Mesenteric fat pad (tissue), 1 donor: ENCODE data around the gene RAB22A. TPM values are rescaled to one million over a fixed set of nuclear protein-coding genes. Genes with fewer than 3 reads are reported as not detected.

Experiments
- DNase-seq: peaks from one replicate; pipeline ENCODE4 v3.0.0-alpha.2; 2020; ENCODE audit warnings: low spot score
- total RNA-seq: library from RNA; stranded (reverse); fragmentation: NEBNext Ultra II Directional; extraction: Animal tissue kit (Norgen Biotek cat#: 25700); gene quantifications from one replicate; pipeline ENCODE4 v1.2.1, GENCODE V29; 2021
- donor health status: DM: yes; HTN: yes; CAD: no.

Gene RAB22A
- total RNA-seq, 1 donor from 2014 or later = 22.2 TPM

DNA sequence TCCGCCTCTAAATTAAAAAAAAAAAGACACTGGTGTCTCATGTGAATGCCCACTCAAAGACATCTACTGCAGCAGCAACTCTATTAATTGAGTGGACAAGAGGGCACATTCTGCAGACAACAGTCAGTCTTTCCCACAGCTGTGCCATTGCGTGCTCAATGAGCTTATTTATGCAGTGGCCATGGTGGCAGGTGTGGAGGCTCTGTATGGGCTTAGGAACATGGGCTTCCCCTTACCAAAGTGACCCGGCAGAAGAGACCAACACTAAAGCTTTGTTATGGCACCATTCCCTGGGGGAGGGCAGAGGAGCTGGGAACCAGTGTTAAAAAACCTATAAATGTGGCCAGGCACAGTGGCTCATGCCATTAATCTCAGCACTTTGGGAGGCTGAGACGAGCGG is 75.3 kb downstream of the RAB22A start:
- DNase-seq = no peak

DNA sequence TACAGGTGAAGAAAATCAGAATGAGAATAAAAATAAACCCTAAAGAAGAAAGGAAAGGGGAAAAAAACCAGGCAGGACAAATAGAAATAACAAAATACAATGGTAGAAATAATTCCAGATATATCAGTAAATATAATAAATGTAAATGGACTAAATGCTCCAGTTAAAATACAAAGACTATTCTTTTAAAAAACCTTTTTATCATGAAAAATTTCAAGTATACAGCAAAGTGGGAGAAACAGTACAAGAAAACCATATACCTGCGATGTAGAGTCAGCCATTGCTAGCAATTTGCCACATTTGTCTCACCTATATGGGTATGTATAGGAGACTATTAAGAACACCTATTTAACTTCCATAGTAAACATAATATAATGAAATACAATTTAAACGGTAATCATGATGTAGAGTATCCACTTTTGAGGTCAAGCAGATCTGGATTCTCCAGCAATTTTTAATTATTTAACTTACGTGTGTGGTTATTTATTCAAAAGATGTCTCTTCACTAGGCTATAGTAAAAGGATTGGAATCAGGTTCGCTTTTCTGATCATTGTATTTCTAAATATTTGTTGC is 78.6 kb downstream of the RAB22A start:
- DNase-seq = no peak

GRCh38 chr20:58388882-58389323 is 79.4 kb downstream of the RAB22A start, which contains the start of gene VAPB:
Gene VAPB (plus strand): TSS chr20:58389229. CDS start chr20:58389460, 231 bp downstream.
- DNase-seq = peak; percentile 99

- DNase-seq = peak; percentile 90
Observed at GRCh38 chr20:58389324-58389967, 79.9 kb downstream of the RAB22A start.

DNA sequence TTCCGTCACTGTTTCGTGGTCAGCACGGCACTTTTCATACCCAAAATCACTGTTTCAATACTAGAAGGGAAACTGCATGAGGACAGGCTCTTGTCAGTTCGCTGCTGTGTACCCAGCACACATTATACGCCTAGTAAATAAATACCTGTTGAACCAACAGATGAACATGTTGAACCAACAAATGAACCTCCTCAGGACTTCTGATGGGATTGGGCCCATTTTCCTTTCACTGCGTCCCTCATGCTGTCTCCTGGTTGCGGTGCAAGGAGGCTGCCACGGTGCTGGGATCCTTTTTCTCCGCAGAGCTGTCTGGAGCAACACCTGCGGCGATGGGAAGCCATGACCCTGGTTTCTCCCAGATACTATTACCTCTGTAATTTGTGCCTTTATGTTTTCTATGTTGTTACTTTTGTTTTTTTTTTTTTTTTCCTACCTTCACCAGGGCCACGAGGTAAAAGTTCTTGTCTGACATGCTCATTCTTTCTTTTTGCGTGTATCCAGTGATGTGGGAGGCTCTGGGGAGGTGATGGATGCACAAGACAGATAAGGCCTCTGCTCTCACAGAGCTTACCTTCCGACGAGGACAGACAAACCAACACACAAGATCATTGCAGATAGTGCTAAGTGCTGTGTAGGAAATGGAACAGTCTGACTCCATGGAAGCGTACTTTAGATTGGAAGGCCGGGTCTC is 80.6 kb downstream of the RAB22A start:
- no peak for DNase-seq

DNA sequence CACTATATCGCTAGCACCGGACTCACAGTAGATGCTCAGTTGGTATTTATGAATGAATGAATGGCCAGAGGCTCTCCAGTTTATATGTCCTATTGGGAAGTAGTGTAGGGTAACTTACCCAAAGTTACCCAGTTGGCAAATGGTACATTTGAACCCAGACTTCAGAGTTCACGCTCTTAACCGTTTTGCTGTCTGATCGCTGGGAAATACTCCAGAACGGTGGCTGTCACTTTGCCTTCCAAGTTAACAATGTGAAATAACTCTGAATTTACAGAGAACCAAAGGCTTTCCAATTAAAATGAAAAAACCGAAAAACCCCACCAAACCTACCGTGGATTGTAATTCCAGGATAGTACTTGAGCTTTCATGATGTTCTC is 81.1 kb downstream of the RAB22A start:
- DNase-seq = no peak

DNA sequence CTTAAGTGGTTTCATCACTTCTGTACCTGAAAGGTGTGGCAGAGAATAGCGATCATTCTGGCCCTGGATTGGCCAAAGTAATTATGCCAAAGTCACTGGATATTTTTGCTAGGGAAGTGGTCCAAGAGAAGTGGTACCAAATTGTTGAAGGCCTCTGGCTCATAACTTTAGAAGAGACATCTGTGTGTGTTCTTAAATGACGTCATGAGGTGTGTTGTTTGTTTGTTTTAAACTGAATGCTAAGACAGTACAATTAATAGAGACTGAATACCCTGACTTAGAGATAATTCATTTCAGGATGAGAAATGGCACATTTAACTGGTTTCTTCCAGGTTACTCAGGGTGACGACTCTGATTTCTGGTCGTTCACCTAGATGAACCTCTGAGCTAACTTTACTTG is 82.8 kb downstream of the RAB22A start:
- DNase-seq = no peak

DNA sequence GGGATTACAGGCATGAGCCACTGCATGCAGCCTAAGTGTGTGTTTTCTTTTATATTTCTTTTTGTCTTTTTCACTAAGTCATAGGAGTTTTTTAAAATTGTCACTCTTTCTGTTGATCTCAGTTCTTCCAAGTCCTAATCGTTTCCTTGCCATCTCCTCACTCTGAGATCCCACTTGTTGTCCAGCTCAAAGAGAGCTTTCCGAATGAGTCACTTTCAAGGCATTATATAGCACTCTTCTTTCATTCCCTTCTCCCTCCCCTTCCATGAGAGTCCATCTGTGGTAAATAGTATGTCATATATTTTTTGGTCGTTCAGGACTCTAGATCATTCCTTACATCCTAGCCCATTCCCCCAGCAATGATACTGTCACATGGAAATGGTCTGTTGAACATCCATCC is 83.8 kb downstream of the RAB22A start:
- DNase-seq = no peak

- no peak for DNase-seq
Observed at GRCh38 chr20:58394801-58395200, 85.3 kb downstream of the RAB22A start.

GRCh38 chr20:58395604-58396003 is 86.1 kb downstream of the RAB22A start:
- no peak for DNase-seq

GRCh38 chr20:58397429-58397828 is 87.9 kb downstream of the RAB22A start:
- DNase-seq = no peak

DNA sequence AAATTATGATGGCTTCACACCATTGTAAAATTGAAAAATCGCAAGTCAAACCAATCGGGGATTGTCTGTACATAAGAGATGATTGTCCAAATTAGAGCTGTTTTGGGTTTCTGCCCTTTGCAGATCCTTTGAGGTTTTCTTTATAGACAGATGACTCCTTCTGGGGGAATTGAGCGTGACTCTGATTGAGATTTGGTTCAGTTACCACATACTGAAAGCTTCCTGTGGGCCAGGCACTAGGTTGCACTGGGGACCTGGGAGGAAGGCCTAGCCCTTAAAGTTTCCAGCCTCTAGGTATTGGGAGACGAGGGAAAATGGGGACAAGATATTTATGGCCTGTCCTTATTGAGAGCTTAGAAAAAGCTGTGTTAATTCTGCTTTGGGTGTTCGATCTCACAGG is 88.7 kb downstream of the RAB22A start:
- DNase-seq = no peak

GRCh38 chr20:58399926-58400325 is 90.4 kb downstream of the RAB22A start:
- DNase-seq = no peak

DNA sequence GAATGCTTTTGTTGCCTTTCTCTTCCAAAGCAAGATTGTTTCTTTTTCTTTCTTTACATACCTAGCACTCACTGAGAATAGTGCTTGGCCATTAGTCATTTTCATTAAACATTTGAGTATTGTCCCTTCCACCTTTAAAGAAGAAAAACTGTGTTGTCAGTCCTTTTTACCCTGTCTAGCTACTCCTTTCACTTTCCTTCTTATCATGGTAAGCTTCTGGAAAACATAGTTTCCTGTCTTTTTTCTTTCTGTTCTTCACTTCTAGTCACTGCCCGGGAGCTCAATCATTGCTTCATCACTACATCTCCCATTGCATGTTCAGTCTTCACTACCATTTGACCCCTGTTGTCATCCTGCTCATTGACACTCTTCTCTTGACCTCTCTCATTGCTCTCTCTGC is 91.6 kb downstream of the RAB22A start:
- DNase-seq = no peak

DNA sequence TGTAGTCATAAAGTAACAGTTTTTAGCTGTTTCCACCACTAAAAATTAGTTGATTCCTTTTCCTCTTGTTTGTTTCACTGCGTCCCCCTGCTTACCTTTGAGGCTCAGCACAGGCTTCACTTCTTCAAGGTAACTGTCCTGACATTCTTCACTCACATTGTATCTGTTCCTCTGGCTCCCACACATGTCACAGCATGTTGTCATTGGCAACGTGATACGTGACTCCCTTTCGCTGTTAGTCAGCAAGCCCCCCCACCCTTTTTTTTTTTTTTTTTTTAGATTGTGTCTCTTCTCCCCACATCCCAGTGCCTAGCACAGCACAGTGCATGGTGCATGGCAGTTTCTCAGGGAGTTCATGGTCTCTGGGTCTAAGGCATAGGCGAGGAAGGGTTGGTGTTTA is 92.8 kb downstream of the RAB22A start:
- no peak for DNase-seq

- DNase-seq = no peak
Observed at GRCh38 chr20:58402827-58403226, 93.3 kb downstream of the RAB22A start.

DNA sequence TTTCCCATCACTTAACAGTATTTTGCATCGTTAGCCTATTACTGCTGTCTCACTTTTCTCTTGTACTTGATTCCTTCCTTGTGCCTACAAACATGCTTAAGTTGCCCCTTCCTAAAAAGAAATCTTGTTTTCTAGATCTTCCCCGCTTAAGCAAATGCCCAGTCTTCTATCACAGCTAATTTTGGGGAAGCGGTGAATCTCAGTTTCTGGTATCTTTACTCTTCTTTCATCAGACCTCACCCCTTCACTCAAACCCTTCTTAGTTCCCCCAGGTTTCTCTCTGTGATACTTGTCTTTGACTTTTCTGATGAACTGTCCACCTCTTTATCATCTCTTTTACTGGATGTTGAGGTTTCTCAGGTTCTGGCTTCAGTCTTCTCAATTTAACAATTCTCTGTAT is 93.8 kb downstream of the RAB22A start:
- no peak for DNase-seq

- DNase-seq = no peak
Observed at GRCh38 chr20:58405504-58406291, 96.2 kb downstream of the RAB22A start.

- no peak for DNase-seq
Observed at GRCh38 chr20:58406422-58407001, 97.0 kb downstream of the RAB22A start.

GRCh38 chr20:58407201-58407873 is 97.8 kb downstream of the RAB22A start:
- no peak for DNase-seq
